OCI-LY3 (cell line): ENCODE results near the gene RGS6.

ENCODE experiments used
- H2AFZ ChIP-seq: fragments of 200-600, 300-600 bp; shearing (Covaris generic); 2 replicates; pipeline ENCODE4 v1.6.0; 2014; ENCODE audit warnings: antibody characterized with exemption, low read depth, low read length
- H3K27ac ChIP-seq: fragments of 200-600, 300-600 bp; sonication (generic); 2 replicates; pipeline ENCODE4 v1.5.1; 2014; ENCODE audit warnings: mild to moderate bottlenecking, low read length, moderate library complexity, mixed read lengths
- H3K27me3 ChIP-seq: fragments of 200-600, 300-600 bp; sonication (generic); 2 replicates; pipeline ENCODE4 v1.6.1; 2014; ENCODE audit warnings: low read depth, low read length, mixed read lengths
- H3K36me3 ChIP-seq: fragments of 200-600, 300-600 bp; sonication (generic); replicated peaks from 2 replicates; pipeline ENCODE3; 2014; ENCODE audit warnings: low read depth, low read length, mixed read lengths
- H3K4me1 ChIP-seq: fragments of 300-600, 200-600 bp; sonication (generic); 2 replicates; pipeline ENCODE4 v1.6.1; 2014; ENCODE audit warnings: low read length, mixed read lengths
- H3K4me2 ChIP-seq: fragments of 200-600, 300-600 bp; sonication (generic); 2 replicates; pipeline ENCODE4 v1.6.1; 2014; ENCODE audit warnings: low read length, mixed read lengths
- H3K4me3 ChIP-seq: fragments of 300-600, 200-600 bp; sonication (generic); 2 replicates; pipeline ENCODE4 v1.5.1; 2014; ENCODE audit warnings: antibody characterized with exemption, mild to moderate bottlenecking, low read length, moderate library complexity
- H3K79me2 ChIP-seq: fragments of 300-600, 200-600 bp; shearing (Covaris generic); 2 replicates; pipeline ENCODE4 v1.6.1; 2014; ENCODE audit warnings: mild to moderate bottlenecking, low read length, mixed read lengths
- H3K9ac ChIP-seq: fragments of 300-600, 200-600 bp; shearing (Covaris generic); 2 replicates; pipeline ENCODE4 v1.6.0; 2014; ENCODE audit warnings: mild to moderate bottlenecking, low read length, moderate library complexity
- H3K9me3 ChIP-seq: fragments of 200-600, 300-600 bp; shearing (Covaris generic); 2 replicates; pipeline ENCODE4 v1.6.1; 2014; ENCODE audit warnings: low read length, mixed read lengths; ENCODE audit not compliant: insufficient read depth
- H4K20me1 ChIP-seq: fragments of 200-600, 300-600 bp; sonication (generic); 2 replicates; pipeline ENCODE4 v1.6.1; 2016; ENCODE audit warnings: low read length, mixed read lengths; ENCODE audit not compliant: insufficient read depth
- CTCF ChIP-seq: fragments of 200-600, 300-600 bp; sonication (generic); IDR thresholded peaks from 2 replicates; pipeline ENCODE4 v1.5.1; 2014; ENCODE audit warnings: antibody characterized with exemption, low read length, low read depth
- EZH2phosphoT487 ChIP-seq: fragments of 200-600 bp; shearing (Covaris generic); IDR thresholded peaks from 2 replicates; pipeline ENCODE4 v1.6.1; 2018; ENCODE audit warnings: antibody characterized with exemption, mixed run types, low read depth

The RGS6 gene

DNA sequence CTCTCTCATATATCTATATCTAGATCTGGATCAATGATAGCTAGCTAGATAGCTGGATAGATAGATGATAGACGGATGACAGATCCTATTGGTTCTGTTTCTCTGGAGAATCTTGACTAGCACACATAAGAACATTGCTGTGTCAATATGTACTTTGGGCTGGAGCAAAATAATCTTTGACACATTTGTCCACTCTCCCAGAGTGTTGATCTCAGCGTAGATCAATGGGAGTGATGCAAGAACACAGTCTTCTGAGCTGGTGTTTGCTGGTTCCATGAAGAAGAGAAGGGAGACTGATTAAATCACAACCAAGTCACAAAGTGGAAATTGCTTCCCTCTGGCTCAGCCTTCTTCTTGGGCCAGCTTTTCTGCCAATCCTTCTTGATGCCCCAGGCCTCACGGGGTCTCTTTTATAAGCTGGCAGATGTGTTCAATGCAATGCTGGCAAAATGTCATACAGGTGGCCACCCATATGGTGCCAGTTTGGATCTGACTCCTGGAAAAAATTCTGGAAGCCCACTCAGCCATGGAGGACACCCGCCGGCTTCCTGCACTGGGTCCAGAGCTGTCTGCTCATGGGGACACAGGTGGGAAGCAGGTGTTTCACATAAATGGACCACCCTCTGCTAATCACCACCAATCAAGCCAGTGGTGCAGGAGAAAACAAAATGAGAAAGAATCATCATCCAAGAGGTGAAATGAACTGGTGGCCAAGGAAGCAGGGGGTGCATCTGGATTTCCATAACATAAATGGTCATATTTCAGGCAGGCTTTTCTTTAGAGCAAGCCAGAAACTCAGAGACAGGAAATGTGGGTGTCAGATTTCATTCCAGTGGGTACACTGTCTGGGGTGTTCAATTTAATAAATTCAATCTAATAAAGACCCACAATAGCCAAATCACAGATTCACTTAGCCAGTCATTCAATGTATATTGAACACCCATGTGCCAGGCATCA is 651.4 kb downstream of the RGS6 start:
- no peak overlapping the region for H3K4me2 ChIP-seq
- H2AFZ ChIP-seq = no peak overlapping the region
- H3K9me3 ChIP-seq = no peaks in the 10 kb centered on the region
- H4K20me1 ChIP-seq = no peaks in the 10 kb centered on the region
- no peak overlapping the region for H3K27ac ChIP-seq
- peaks cover 5% of the 10 kb centered on the region for H3K4me1 ChIP-seq
- no peaks in the 10 kb centered on the region for H3K36me3 ChIP-seq
- H3K9ac ChIP-seq = no peak overlapping the region
- H3K27me3 ChIP-seq = peaks cover 33% of the 10 kb centered on the region
- no peaks in the 10 kb centered on the region for H3K79me2 ChIP-seq
- no peak for TF ChIP-seq EZH2phosphoT487
- no peak for TF ChIP-seq CTCF
- H3K4me3 ChIP-seq = no peak overlapping the region

DNA sequence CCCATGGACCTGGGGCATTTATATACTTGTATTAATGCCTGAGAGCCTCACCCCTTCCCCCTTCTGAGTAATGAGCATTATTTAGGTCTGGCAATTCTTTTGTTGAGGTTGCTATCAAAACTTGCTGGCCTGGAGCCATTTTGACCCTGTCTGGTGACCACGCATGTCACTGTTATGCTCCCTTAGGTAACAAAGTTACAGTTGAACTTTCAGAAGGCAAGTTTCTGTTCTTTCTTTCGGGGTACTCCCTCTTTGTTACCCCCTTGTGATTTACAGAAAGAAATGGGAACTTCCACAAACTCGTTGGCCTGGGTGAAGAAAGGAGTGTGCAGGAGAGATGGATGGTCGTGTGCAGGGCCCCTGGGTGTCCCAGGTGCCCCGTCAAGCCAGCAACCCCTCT is 656.3 kb downstream of the RGS6 start:
- Histone ChIP-seq H3K4me1 (peaks cover 9% of the 10 kb centered on the region), H2AFZ (0 out of 2 replicates have a peak overlapping the region, but pooled peaks have one; percentile 25), H3K27ac (no peak overlapping the region), H4K20me1 (no peaks in the 10 kb centered on the region), H3K79me2 (no peaks in the 10 kb centered on the region), H3K4me3 (no peak overlapping the region), H3K27me3 (peaks cover 36% of the 10 kb centered on the region), H3K36me3 (no peaks in the 10 kb centered on the region), H3K9me3 (no peaks in the 10 kb centered on the region), H3K9ac (no peak overlapping the region), H3K4me2 (peak overlapping the region; percentile 57)
- TF ChIP-seq EZH2phosphoT487 = no peak
- TF ChIP-seq CTCF = no peak

- H3K79me2 ChIP-seq = no peaks in the 10 kb centered on the region
- no peaks in the 10 kb centered on the region for H3K36me3 ChIP-seq
- no peak overlapping the region for H3K9ac ChIP-seq
- H3K4me1 ChIP-seq = peaks cover 9% of the 10 kb centered on the region
- no peaks in the 10 kb centered on the region for H4K20me1 ChIP-seq
- no peaks in the 10 kb centered on the region for H3K9me3 ChIP-seq
- no peak for TF ChIP-seq CTCF
- no peak for TF ChIP-seq EZH2phosphoT487
- H2AFZ ChIP-seq = no peak overlapping the region
- no peak overlapping the region for H3K4me2 ChIP-seq
- no peak overlapping the region for H3K4me3 ChIP-seq
- peaks cover 42% of the 10 kb centered on the region for H3K27me3 ChIP-seq
- H3K27ac ChIP-seq = no peak overlapping the region
Measured at GRCh38 chr14:72589652-72590051, 657.4 kb downstream of the RGS6 start.

- H3K27me3 ChIP-seq = peaks cover 51% of the 10 kb centered on the region
- H3K4me3 ChIP-seq = no peak overlapping the region
- H3K79me2 ChIP-seq = no peaks in the 10 kb centered on the region
- H3K4me2 ChIP-seq = no peak overlapping the region
- no peaks in the 10 kb centered on the region for H4K20me1 ChIP-seq
- no peaks in the 10 kb centered on the region for H3K36me3 ChIP-seq
- H3K27ac ChIP-seq = no peak overlapping the region
- no peak overlapping the region for H2AFZ ChIP-seq
- H3K4me1 ChIP-seq = peaks cover 9% of the 10 kb centered on the region
- no peak overlapping the region for H3K9ac ChIP-seq
- H3K9me3 ChIP-seq = no peaks in the 10 kb centered on the region
- TF ChIP-seq CTCF = no peak
- TF ChIP-seq EZH2phosphoT487 = no peak
Measured at GRCh38 chr14:72590577-72590976, 658.3 kb downstream of the RGS6 start.
